Thoracic aorta (tissue), 2 donors: ENCODE data around the gene GALNT11. TPM values are rescaled to one million over a fixed set of nuclear protein-coding genes. Genes with fewer than 3 reads are reported as not detected.

Source experiments
- ATAC-seq: fragments of 150-250 bp; one replicate; pipeline ENCODE4 v1.8.0; 2017; ENCODE audit warnings: low read depth; ENCODE audit not compliant: insufficient number of reproducible peaks, low FRiP score
- DNase-seq: peaks from one replicate; pipeline ENCODE4 v3.0.0-alpha.2; 2020; ENCODE audit warnings: low spot score
- H3K27ac ChIP-seq, 2 donors: fragments of 200-600 bp; sonication (generic); 1 replicate in 1 of 2; 2 replicates in 1 of 2; pipeline ENCODE4 v1.5.1; 2016; ENCODE audit warnings: mild to moderate bottlenecking in 2 of 2, moderate library complexity in 2 of 2
- H3K27me3 ChIP-seq: fragments of 200-600 bp; sonication (generic); replicated peaks from 2 replicates; pipeline ENCODE4 v1.6.0; 2016; ENCODE audit warnings: mild to moderate bottlenecking; ENCODE audit not compliant: insufficient read depth
- H3K36me3 ChIP-seq: fragments of 200-600 bp; sonication (generic); one replicate; pipeline ENCODE4 v1.5.1; 2016
- H3K4me1 ChIP-seq, 2 donors: fragments of 200-600 bp; sonication (generic); 1 replicate in 1 of 2; 2 replicates in 1 of 2; pipeline versions ENCODE4 v1.5.1 to v1.6.0; 2016; ENCODE audit warnings: low read depth in 2 of 2, mild to moderate bottlenecking in 1 of 2; ENCODE audit not compliant: control insufficient read depth in 1 of 2
- H3K4me3 ChIP-seq: fragments of 200-600 bp; sonication (generic); 2 replicates; pipeline ENCODE4 v1.5.1; 2016; ENCODE audit warnings: mild to moderate bottlenecking
- H3K9me3 ChIP-seq: fragments of 200-600 bp; sonication (generic); 2 replicates; pipeline ENCODE4 v1.5.1; 2016
- CTCF ChIP-seq: fragments of 200-600 bp; sonication (generic); IDR thresholded peaks from one replicate; pipeline ENCODE4 v1.5.1; 2019; ENCODE audit warnings: antibody characterized with exemption
- total RNA-seq, 2 donors: library from RNA; depleted of rRNA; stranded (reverse); fragments of >200 nt; gene quantifications; one replicate each; pipeline versions ENCODE4 v1.1.0 to v1.2.3, GENCODE V29; 2016

The GALNT11 gene
- total RNA-seq, 2 donors from 2014 or later: 30.1 to 47.7 TPM

GRCh38 chr7:152106990-152107389, 81.5 kb downstream of the GALNT11 start:
- TF ChIP-seq CTCF: no peak
- H3K9me3 ChIP-seq: no peaks in the 10 kb centered on the region
- no peak for ATAC-seq
- no peaks in the 10 kb centered on the region for H3K27me3 ChIP-seq
- H3K4me1 ChIP-seq: no peaks in the 10 kb centered on the region
- no peak overlapping the region for H3K4me3 ChIP-seq
- no peak for DNase-seq
- no peak overlapping the region for H3K27ac ChIP-seq
- peaks cover 3% of the 10 kb centered on the region for H3K36me3 ChIP-seq

GRCh38 chr7:152107945-152108344, 82.5 kb downstream of the GALNT11 start:
- no peaks in the 10 kb centered on the region for H3K27me3 ChIP-seq
- H3K4me3 ChIP-seq: no peak overlapping the region
- TF ChIP-seq CTCF: no peak
- H3K4me1 ChIP-seq: no peaks in the 10 kb centered on the region
- no peak for ATAC-seq
- DNase-seq: no peak
- H3K27ac ChIP-seq: no peak overlapping the region
- H3K9me3 ChIP-seq: no peaks in the 10 kb centered on the region
- peaks cover 3% of the 10 kb centered on the region for H3K36me3 ChIP-seq

GRCh38 chr7:152108359-152108758, 82.9 kb downstream of the GALNT11 start:
- TF ChIP-seq CTCF: no peak
- Histone ChIP-seq H3K9me3 (no peaks in the 10 kb centered on the region), H3K27ac (no peak overlapping the region), H3K36me3 (peaks cover 3% of the 10 kb centered on the region), H3K27me3 (no peaks in the 10 kb centered on the region), H3K4me1 (no peaks in the 10 kb centered on the region), H3K4me3 (no peak overlapping the region)
- ATAC-seq (no peak), DNase-seq (no peak)

- no peak for TF ChIP-seq CTCF
- Histone ChIP-seq H3K4me1 (no peaks in the 10 kb centered on the region), H3K4me3 (no peak overlapping the region), H3K9me3 (no peaks in the 10 kb centered on the region), H3K27me3 (no peaks in the 10 kb centered on the region), H3K36me3 (peaks cover 7% of the 10 kb centered on the region), H3K27ac (no peak overlapping the region)
- no peak for ATAC-seq
- DNase-seq: no peak
Observed at GRCh38 chr7:152112829-152113228, 87.4 kb downstream of the GALNT11 start.

- no peak for TF ChIP-seq CTCF
- ATAC-seq: no peak
- H3K4me3 ChIP-seq: no peak overlapping the region
- H3K27ac ChIP-seq: no peak overlapping the region
- no peaks in the 10 kb centered on the region for H3K27me3 ChIP-seq
- no peaks in the 10 kb centered on the region for H3K4me1 ChIP-seq
- DNase-seq: no peak
- no peaks in the 10 kb centered on the region for H3K9me3 ChIP-seq
- H3K36me3 ChIP-seq: peaks cover 25% of the 10 kb centered on the region
Observed at GRCh38 chr7:152115021-152115718, 89.7 kb downstream of the GALNT11 start.
